HCT116 (cell line): ENCODE results near the gene COL4A4. TPM values are rescaled to one million over a fixed set of nuclear protein-coding genes. Genes with fewer than 3 reads are reported as not detected.

Experiments used
- ATAC-seq: fragments of 200-7000 bp; cut with Tn5 transposase; 2 replicates; pipeline ENCODE4 v1.9.1; 2020; ENCODE audit warnings: mild to moderate bottlenecking, moderate library complexity
- BruUV-seq: library from RNA; stranded (reverse); fragments of 400-500 nt; replicated peaks from 2 replicates; lab custom pipeline; 2021; lab: Mats Ljungman, UMichigan
- CTCF ChIA-PET: fragments of 300-600 bp; sonication (Branson Sonifier 250); formaldehyde crosslinking; loops from one replicate; lab custom pipeline; 2021; ENCODE audit warnings: antibody characterized with exemption; lab: Charles Lee
- POLR2A ChIA-PET: fragments of 300-600, 350-600 bp; sonication (Branson Sonifier 250); formaldehyde crosslinking; loops from one replicate; lab custom pipeline; 2021; ENCODE audit warnings: antibody characterized with exemption; lab: Charles Lee
- RAD21 ChIA-PET, 2 experiments: fragments of 300-600 bp; sonication (Branson Sonifier 250); formaldehyde crosslinking; loops; one replicate each; lab custom pipeline; 2023; ENCODE audit warnings: low total read pairs in 2 of 2; ENCODE audit not compliant: uncharacterized antibody in 2 of 2, unreplicated experiment in 2 of 2, low non-redundant PET in 1 of 2; lab: Charles Lee
- DNase-seq: peaks from one replicate; pipeline ENCODE4 v3.0.0-alpha.2; 2010; ENCODE audit warnings: low read depth, low spot score
- H2AFZ ChIP-seq: fragments of 200-600 bp; shearing (Covaris generic), sonication (generic); 2 replicates; pipeline ENCODE4 v1.6.1; 2017; ENCODE audit warnings: low read depth, mixed run types, mixed read lengths, antibody characterized with exemption, low read length; ENCODE audit not compliant: poor library complexity, severe bottlenecking
- H3K27ac ChIP-seq: 2 replicates; pipeline ENCODE4 v1.5.1; 2012; ENCODE audit warnings: low read depth, low read length
- H3K27me3 ChIP-seq: fragments of 200-600 bp; sonication (generic); 2 replicates; pipeline ENCODE4 v1.6.1; 2016; ENCODE audit warnings: mixed run types, low read length, mixed read lengths; ENCODE audit not compliant: insufficient read depth
- H3K36me3 ChIP-seq, 2 experiments: fragments of 200-500 bp in 1 of 2; fragments of 200-600 bp in 1 of 2; sonication (Bioruptor generic) in 1 of 2; sonication (generic) in 1 of 2; 2 replicates each; pipeline versions ENCODE4 v1.5.1 to v1.6.1; 2014 to 2016; ENCODE audit warnings: low read length in 2 of 2, inconsistent platforms in 1 of 2, mixed read lengths in 1 of 2, mixed run types in 1 of 2; ENCODE audit not compliant: insufficient read depth in 2 of 2, control insufficient read depth in 1 of 2
- H3K4me1 ChIP-seq, 2 experiments: fragments of 200-600 bp in 1 of 2; sonication (generic) in 1 of 2; 2 replicates each; pipeline versions ENCODE4 v1.5.1 to v1.6.1; 2012 to 2017; ENCODE audit warnings: low read length in 2 of 2, inconsistent platforms in 1 of 2, mild to moderate bottlenecking in 1 of 2, mixed read lengths in 1 of 2, mixed run types in 1 of 2, moderate library complexity in 1 of 2; ENCODE audit not compliant: insufficient read depth in 2 of 2, control insufficient read depth in 1 of 2
- H3K4me2 ChIP-seq: fragments of 200-600 bp; sonication (generic); 2 replicates; pipeline ENCODE4 v1.6.1; 2017; ENCODE audit warnings: mixed run types, low read length, mixed read lengths
- H3K4me3 ChIP-seq, 2 experiments: fragments of 200-600 bp in 1 of 2; sonication (generic) in 1 of 2; replicated peaks in 1 of 2; 2 replicates each; pipeline ENCODE4 v1.5.1; 2011 to 2016; ENCODE audit warnings: low read length in 2 of 2, control low read depth in 1 of 2, low read depth in 1 of 2, mild to moderate bottlenecking in 1 of 2, mixed read lengths in 1 of 2, mixed run types in 1 of 2
- H3K79me2 ChIP-seq: fragments of 200-600 bp; sonication (generic); 2 replicates; pipeline ENCODE4 v1.6.1; 2017; ENCODE audit warnings: mild to moderate bottlenecking, mixed run types, low read length, moderate library complexity, mixed read lengths; ENCODE audit not compliant: insufficient read depth
- H3K9ac ChIP-seq: fragments of 200-600 bp; sonication (generic); 2 replicates; pipeline ENCODE4 v1.6.1; 2016; ENCODE audit warnings: low read length, mixed read lengths
- H3K9me2 ChIP-seq: fragments of 200-600 bp; sonication (generic), shearing (Covaris generic); 2 replicates; pipeline ENCODE4 v1.6.1; 2017; ENCODE audit warnings: mixed run types, mild to moderate bottlenecking, moderate library complexity; ENCODE audit not compliant: insufficient read depth
- H3K9me3 ChIP-seq, 2 experiments: fragments of 200-500 bp in 1 of 2; fragments of 200-600 bp in 1 of 2; sonication (Bioruptor generic) in 1 of 2; sonication (generic) in 1 of 2; 2 replicates each; pipeline ENCODE4 v1.6.1; 2014 to 2017; ENCODE audit warnings: low read length in 2 of 2, mixed read lengths in 2 of 2, inconsistent platforms in 1 of 2, low read depth in 1 of 2, mild to moderate bottlenecking in 1 of 2, mixed run types in 1 of 2, moderate library complexity in 1 of 2; ENCODE audit not compliant: control insufficient read depth in 1 of 2, insufficient read depth in 1 of 2
- H4K20me1 ChIP-seq: fragments of 200-600 bp; sonication (generic), shearing (Covaris generic); 2 replicates; pipeline ENCODE4 v1.6.1; 2017; ENCODE audit warnings: mixed run types, mild to moderate bottlenecking, moderate library complexity; ENCODE audit not compliant: insufficient read depth
- CEBPB ChIP-seq: IDR thresholded peaks from 2 replicates; pipeline ENCODE4 v1.6.1; 2012; ENCODE audit warnings: low read depth
- EGR1 ChIP-seq: IDR thresholded peaks from 2 replicates; pipeline ENCODE4 v1.6.1; 2012; ENCODE audit warnings: low read depth
- EZH2 ChIP-seq: fragments of 200-600 bp; sonication (generic); IDR thresholded peaks from 2 replicates; pipeline ENCODE4 v1.6.1; 2017; ENCODE audit warnings: antibody characterized with exemption, mixed run types
- SIN3A ChIP-seq: IDR thresholded peaks from 2 replicates; pipeline ENCODE4 v1.6.1; 2012; ENCODE audit warnings: low read depth
- YY1 ChIP-seq: IDR thresholded peaks from 2 replicates; pipeline ENCODE4 v1.6.1; 2011; ENCODE audit warnings: low read length, low read depth, moderate library complexity, mild to moderate bottlenecking; ENCODE audit not compliant: insufficient replicate concordance; ENCODE audit errors: extremely low read depth
- ZBTB33 ChIP-seq: IDR thresholded peaks from 2 replicates; pipeline ENCODE4 v1.6.1; 2011; ENCODE audit warnings: mild to moderate bottlenecking, low read length, moderate library complexity; ENCODE audit not compliant: insufficient replicate concordance; ENCODE audit errors: extremely low read depth
- intact Hi-C: fragments of 100-400 bp; cut with micrococcal nuclease; formaldehyde crosslinking; loops from 2 replicates; pipeline ENCODE4 v1.10.0; 2022
- total RNA-seq: library from RNA; stranded (reverse); gene quantifications from one replicate; pipeline ENCODE4 v1.2.1, GENCODE V29; 2021; ENCODE audit not compliant: unreplicated experiment

The COL4A4 gene
- total RNA-seq, 1 experiment from 2014 or later = 5.9 TPM

GRCh38 chr2:227035711-227036367 is 128.2 kb downstream of the COL4A4 start:
- H3K9me2 ChIP-seq = no peaks in the 10 kb centered on the region
- H3K4me1 ChIP-seq = no peaks in the 10 kb centered on the region
- BruUV-seq = no TSS peak
- H3K79me2 ChIP-seq = no peaks in the 10 kb centered on the region
- H2AFZ ChIP-seq = no peak overlapping the region
- no peaks in the 10 kb centered on the region for H4K20me1 ChIP-seq
- H3K9ac ChIP-seq = no peak overlapping the region
- no peak for DNase-seq
- intact Hi-C loops = loop anchor here (10.0 kb wide), 1 partner anchor 199 kb away; no protein-coding TSS in a partner anchor
- H3K4me3 ChIP-seq = no peak overlapping the region
- H3K9me3 ChIP-seq = no peaks in the 10 kb centered on the region
- no peak for ATAC-seq
- POLR2A ChIA-PET = no interaction called here
- CTCF ChIA-PET = interaction anchor here (1.0 kb wide), 1 partner anchor 12 kb away, joined by 4 read pairs; no protein-coding TSS in a partner anchor
- TF ChIP-seq SIN3A (no peak), YY1 (no peak), EZH2 (no peak), ZBTB33 (no peak), CEBPB (no peak), EGR1 (no peak)
- H3K4me2 ChIP-seq = no peak overlapping the region
- H3K36me3 ChIP-seq = no peaks in the 10 kb centered on the region
- H3K27ac ChIP-seq = no peak overlapping the region
- RAD21 ChIA-PET = no interaction called here
- H3K27me3 ChIP-seq = no peaks in the 10 kb centered on the region
